NCI-H1048 (cell line): ENCODE measurements around the gene CERT1.
"Not testable (repeated sequence)": the region's sequence is repeated elsewhere in the genome, so short reads cannot be mapped to it uniquely, and the experiment has no call there.

Source experiments
- DNase-seq: peaks from one replicate; lab custom pipeline; 2025; lab: John Stamatoyannopoulos, UW

The CERT1 gene

DNA sequence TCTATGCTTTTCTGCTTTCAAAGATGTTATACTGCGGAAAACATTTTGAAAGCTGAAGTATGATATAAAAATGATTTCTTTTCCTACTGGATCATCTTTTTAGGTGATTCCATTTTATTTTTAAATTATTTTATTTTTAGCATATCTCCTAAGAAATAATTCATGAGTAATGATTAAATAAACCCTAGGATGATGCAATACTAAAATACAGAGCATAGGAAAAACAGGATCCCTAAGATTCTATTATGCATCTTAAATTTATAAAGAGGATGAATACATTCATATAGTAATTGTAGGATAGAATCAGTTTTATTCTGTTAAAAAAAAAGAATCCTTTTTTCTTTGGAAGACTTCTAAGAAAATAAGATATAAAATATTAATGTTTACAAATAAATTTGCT lies 11.1 kb upstream of the CERT1 start:
- no peak for DNase-seq

DNA sequence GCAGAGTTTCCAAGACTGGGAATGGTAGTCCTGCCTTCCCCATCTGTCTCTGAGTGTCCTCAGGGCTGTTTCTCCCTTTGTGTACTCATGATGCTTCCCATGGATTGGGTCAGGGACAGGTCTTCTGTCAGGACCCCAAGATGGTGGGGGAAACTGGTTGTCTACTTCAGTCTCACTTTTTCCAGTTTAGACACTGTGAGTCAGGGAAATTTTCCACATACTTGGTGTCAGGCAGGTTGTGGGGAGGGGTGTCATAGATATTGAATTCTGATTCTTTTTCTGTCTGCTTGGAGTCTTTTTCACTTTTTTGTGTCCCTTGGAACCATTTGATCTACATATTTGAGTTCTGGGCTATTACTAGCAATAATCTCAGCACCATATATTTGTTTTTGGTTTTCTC lies 10.6 kb upstream of the CERT1 start:
- no peak for DNase-seq

DNA sequence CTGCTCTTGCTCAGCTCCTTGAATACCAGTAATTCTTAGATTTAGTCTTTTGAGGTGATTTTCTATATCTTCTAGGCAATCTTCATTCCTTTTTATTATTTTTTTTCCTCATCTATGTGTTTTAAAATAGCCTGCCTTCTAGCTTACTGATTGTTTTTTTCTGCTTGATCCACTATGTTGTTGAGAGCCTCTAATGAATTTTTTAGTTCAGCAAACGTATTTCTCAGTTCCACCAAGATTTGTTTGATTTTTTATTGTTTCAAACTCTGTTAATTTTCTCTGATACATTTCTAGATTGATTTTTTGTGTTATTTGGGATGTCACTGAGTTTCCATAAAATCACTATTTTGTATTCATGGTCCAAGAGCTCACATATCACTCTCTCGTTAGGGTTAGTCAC lies 9.8 kb upstream of the CERT1 start:
- no peak for DNase-seq

DNA sequence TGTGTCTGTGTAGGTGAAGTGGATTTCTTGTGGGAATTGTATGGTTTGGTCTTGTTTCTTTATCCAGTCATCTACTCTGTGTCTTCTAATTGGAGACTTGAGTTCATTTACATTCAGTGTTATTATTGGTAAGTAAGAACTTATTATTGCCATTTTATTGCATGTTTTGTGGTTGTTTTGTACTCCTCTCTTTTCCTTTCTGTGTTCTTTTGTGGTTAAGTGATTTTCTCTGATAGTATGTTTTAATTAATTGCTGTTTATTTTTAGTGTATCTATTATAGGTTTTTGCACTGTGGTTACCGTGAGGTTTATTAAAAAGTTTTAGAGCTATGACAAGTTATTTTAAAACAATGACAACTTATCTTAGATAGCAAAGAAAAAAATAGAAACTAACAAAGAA lies 8.3 kb upstream of the CERT1 start:
- no peak for DNase-seq

DNA sequence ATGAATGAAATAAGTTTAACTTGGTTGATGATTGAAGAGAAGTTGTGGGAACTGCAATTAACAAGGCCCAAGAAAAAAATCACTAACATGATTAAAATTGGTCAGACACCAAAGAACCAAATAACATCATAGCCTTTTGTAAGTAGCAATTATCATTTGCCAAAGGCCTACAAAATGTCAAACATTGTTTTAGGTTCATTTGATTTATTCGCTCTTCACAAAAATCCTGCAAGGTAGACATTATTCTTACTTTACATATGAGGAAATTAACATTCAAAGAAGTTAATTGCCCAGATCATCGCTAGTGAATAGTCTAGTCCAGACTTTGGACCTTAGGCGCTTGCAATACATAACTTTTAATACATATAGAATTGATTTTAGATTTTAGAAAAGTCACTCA lies 2.9 kb upstream of the CERT1 start:
- no peak for DNase-seq

DNA sequence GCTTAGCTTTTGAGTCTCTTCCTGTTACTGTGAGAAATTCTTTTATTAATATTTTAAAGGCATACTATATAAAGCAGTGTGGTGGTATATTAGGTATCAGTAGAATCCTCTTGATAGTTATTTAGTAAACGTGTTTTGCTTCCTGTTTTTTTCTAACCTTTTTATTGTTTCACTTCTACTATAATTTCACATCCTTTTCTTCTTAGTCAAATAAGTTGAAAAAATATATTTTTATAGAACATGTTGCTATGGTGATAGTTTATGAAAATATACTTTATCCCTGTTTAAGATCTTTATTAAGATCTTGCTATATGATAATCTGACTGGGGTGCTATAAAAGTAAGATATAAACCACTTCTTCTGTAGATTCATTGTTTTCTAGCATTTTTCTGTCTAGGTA lies 2.4 kb upstream of the CERT1 start:
- DNase-seq = no peak

DNA sequence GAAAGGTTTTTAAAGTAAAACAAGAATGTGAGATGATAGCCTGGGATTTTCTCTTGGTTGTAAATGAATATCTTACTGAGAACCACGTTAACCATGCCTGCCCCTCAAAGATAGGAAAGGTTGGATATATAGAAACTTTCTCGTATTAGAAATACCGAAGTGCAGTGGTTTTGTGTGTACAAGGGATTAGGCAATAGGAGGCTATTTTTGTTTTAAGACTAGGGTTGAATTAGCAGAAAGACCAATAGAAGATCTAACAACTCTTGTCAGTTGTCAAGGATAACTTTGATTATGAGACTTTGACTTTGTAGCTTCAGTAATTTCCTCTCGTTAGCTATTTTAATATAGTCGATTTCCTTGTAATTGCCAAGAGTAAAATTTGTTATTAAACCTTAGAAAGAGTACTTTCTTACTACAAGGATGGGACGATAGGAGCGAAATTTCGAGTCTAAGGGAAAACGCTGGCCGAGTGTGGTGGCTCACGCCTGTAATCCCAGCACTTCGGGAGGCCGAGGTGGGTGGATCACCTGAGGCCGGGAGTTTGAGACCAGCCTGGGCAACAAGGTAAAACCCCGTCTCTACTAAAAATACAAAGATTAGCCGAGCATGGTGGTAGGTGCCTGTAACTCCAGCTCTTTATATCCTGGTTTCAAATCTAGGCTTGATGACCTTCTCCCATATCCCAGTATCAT lies 1.1 kb upstream of the CERT1 start:
- no peak for DNase-seq

DNA sequence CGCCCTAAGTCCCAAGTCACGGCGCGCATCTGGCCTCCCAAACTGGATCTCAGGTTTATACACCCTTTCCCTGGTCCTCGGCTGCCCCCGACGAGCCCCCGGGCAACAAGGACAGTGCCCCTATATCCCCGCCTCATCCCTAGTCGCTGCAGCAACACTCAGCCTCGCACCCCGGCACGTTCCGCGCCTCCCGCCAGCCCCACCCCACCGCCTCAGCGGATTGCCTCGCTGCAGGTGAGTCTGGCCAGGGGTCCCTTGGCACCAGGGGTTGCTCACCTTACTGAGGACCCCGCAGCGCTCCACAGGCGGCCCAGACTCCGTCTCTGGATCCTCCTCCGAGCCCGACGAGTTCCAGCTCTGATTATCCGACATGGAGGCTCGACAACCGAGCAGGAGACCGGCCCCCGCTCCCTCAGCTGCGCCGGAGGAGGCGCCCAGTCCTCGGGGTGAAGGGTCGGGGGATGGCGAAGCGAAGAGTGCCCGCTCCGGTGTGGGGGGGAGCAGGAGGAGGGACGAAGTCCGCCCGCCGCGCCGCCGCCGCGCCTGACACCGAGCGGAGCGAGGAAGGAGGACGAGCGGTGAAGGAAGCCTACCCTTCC lies 494 bp downstream of the CERT1 start:
- DNase-seq = no peak

DNA sequence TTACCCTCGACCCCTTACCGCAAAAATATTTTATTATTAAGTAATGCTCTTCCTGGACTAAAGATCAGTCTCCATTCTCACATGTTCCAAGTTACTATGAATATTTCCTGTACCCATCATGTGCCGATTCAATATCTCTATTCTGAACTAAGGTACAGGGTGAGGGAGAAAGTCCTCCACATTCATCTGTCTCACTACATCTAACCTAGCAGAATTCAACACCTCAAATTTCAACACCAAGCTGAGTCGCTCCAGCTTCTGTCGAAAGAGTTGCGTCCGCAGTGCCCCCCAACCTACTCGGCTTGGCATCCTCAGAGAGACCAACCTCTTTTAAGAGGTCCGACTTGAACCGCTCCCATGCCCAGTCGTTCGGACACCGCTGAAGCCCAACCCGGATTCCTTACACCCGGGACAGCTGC lies 1.0 kb downstream of the CERT1 start:
- no peak for DNase-seq

DNA sequence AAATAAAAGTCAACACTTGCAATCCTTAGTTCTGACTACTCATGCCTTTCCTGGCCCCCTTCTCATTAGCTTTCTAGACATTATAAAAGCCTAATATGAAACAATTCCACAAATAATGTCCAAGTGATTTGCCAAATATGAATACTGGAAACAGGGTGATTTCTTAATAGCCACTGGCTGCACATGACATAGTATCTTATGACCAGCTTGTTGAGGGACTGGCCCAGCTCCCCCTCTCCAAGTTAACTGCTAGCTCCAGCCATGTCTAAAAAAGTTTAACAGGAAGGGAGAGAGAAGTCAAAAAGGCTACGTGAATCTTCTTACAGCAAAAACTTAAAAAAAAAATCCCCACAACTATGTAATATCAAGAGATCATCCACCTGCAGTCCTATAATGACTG lies 1.5 kb downstream of the CERT1 start:
- DNase-seq = no peak

DNA sequence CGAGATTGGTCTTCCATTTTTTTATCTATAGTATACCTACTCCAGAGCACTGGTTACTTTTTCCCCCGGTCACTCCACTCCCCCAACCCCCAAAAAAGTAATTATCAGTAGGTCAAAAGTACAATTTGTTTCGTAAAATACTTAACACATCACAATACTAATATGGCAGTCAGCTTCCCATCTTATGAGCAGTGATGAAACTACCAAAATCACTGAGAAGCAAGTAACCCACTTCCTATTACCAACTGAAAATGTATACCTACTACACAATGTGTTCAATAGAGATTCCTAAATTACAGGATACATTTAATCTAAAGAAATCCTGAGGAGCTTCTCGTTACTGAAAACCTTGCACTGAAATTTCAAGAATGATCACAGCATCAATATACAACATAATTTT lies 1.9 kb downstream of the CERT1 start:
- no peak for DNase-seq

DNA sequence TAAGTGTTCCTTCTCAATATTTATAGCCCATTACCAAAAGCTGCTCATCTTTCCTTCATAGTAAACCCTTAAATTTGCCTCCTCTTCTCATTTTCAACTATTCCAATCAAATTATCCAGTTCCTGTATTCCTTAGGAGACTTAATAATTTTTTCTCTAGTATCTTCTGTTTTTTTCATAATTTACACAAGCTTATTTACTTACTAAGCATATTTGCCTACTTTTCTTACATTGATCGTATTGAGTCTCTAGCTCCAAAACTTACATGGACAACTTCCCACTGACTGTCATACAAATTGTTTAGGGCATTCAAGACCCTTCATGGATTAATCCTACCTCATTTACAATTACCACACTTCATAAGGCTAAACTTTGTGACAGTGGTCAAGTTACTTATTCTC lies 3.6 kb downstream of the CERT1 start:
- no peak for DNase-seq

DNA sequence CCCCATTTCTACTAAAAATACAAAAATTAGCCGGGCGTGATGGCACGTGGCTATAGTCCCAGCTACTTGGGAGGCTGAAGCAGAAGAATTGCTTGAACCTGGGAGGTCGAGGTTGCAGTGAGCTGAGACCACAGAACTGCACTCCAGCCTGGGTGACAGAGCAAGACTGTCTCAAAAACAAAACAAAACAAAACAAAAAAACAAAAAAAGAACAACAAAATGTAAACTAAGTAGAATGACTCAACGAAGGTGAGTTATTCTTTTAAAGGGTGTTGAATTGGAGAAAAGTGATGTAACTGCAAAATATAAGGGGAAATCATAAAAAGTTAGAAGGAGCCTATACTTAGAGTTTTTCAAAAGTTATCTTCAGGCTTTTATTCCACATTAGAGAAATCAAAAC lies 6.3 kb downstream of the CERT1 start:
- not testable (repeated sequence) for DNase-seq

DNA sequence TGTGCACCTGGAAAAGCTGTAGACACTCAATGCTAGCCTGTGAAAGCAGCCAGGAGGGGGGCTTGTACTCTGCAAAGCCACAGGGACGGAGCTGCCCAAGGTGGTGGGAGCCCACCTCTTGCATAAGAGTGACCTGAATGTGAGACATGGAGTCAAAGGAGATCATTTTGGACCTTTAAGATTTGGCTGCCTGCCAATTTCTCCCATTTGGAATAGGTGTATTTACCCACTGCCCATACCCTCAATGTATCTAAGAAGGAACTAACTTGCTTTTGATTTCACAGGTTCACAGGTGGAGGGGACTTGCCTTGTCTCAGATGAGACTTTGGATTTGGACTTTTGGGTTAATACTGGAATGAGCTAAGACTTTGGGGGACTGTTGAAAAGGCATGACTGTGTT lies 12.6 kb downstream of the CERT1 start:
- DNase-seq = not testable (repeated sequence)

DNA sequence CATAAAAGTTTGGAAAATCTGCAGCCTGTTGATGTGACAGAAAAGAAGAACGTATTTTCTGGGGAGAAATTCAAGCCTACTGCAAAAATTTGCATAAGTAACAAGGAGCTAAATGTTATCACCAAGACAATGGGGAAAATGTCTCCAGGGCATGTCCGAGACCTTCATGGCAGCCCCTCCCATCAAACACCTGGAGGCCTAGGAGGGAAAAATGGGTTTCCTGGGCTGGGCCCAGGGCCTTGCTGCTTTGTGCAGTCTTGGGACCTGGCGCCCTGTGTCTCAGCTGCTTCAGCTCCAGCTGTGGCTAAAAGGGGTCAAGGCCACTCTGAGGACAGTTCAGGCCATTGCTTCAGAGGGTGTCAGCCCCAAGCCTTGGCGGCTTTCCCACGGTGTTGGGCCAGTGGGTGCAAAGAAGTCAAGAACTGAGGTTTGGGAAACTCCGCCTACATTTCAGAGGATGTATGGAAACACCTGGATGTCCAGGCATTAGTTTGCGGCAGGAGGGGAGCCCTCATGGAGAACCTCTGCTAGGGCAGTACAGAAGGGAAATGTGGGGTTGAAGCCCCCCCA lies 13.1 kb downstream of the CERT1 start:
- DNase-seq = no peak

DNA sequence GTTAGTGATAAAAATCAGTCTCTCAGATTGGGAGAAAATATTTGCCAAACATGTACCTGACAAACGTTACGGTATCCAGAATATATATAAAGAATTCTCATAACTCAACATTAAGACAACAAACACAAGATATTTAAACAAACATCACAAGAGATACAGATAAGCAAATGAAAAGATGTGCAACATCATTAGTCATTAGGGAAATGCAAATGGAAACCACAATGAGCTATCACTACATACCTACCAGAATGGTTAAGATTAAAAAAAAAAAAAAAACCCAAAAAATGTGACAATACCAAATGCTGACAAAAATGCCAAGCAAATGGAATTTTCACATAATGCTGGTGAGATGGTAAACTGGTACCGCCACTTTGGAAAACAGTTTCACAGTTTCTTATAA lies 15.4 kb downstream of the CERT1 start:
- DNase-seq = no peak

DNA sequence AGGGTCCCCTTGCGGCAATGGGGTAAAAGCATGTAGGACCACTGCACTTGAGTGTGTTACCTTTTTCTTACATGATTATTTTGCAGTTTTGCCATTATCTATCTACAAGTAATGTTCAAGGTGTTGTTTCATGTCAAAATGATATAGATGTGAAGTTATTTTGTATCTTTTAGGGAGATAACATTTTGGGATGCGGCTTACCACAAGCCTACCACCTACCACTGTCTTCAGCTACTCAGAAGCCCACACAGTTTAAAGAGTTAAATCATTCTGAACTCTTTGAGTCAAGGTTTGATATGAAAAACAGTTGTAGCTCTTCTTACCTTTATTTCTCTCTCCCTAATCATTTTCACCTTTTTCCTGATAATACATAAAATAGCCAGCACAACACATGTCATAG lies 19.8 kb downstream of the CERT1 start:
- DNase-seq = no peak

DNA sequence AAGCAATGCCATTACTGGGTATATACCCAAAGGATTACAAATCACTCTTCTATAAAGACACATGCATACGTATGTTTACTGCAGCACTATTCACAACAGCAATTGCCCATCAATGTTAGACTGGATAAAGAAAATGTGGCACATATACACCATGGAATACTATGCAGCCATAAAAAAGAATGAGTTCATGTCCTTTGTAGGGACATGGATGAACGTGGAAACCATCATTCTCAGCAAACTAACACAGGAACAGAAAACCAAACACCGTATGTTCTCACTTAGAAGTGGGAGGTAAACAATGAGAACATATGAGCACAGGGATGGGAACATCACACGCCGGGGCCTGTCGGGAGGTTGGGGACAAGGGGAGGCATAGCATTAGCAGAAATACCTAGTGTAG lies 21.6 kb downstream of the CERT1 start:
- DNase-seq = not testable (repeated sequence)

DNA sequence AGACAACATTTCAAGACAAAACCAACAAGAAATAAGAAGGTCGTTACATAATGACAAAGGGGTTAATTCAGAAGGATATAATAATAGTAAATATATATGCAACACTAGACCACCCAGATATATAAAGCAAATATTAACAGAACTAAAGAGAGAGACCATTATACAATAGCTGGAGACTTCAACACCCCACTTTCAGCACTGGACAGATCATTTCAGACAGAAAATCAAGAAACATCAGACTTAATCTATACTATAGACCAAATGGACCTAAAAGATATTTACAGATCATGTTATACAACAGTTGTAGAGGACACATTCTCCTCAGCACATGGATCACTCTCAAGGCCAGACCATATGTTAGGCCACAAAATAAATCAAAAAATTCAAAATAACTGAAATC lies 26.8 kb downstream of the CERT1 start:
- no peak for DNase-seq

DNA sequence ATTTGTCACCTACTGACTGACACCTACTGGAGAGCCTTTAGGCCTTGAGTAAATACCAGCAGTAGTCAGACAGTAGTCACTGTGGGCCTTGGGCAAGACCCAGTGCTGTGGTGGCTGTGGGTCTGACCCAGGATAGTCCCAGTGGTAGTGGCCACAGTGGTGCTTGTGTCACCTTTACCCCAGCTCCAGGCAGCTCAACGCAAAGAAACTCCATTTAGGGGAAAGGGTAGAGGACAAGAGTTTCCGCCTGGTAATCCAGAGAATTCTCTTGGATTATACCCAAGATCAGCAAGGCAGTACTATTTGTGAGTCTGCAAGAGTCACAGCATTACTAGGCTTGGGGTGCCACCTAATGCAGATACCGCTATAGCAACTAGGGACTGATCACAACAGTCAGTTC lies 28.9 kb downstream of the CERT1 start:
- no peak for DNase-seq

DNA sequence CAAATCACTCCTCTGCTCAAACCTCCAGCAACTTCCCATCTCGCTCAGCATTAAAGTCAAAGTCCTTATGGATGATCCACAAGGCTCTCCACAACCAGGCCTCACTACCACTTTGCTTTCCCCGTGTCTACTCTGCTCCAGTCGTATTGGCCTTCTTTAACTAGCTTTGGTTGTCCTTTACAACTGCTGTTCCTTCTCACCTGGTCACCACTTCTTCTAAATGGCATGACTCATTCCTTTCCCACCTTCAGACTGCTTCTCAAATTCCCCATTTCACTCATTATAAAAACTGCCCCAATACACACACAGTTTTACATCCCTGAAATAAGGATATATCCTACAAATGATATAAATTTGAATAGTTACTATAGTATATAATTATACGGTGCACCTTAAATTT lies 30.4 kb downstream of the CERT1 start:
- DNase-seq = no peak

DNA sequence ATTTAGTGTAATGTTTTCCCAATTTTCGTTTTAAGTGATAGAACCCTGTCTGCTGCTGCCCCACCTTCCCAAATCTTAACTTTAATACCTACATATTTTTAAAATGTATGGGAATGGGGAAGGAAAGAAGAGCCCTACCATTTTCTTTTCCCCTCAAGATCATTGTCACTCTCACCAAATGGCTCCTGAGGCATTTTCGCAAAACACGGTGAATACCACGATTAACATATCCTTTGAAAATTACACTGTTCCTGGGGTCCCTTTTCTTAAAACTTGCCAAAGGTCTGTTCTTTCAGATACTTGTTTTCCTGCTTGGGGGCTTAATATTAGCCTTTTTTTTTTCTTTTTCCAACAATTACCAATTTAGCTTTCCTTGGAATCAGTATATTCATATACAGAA lies 36.1 kb downstream of the CERT1 start:
- DNase-seq = no peak

DNA sequence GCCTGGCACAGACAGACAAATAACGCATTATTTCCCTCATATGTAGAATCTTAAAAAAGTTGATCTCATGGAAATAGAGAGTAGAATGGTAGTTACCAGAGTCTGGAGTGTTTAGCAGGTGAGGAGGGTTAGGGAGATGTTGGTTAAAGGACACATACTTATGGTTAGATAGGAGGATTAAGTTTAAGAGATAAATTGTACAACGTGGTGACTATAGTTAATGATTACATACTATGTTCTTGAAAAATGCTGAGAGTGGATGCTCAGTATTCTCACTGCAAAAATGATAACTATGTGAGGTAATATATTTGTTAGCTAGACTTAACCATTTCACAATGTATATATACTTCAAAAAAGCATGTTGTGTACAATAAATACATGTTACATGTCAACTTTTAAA lies 38.0 kb downstream of the CERT1 start:
- DNase-seq = no peak

DNA sequence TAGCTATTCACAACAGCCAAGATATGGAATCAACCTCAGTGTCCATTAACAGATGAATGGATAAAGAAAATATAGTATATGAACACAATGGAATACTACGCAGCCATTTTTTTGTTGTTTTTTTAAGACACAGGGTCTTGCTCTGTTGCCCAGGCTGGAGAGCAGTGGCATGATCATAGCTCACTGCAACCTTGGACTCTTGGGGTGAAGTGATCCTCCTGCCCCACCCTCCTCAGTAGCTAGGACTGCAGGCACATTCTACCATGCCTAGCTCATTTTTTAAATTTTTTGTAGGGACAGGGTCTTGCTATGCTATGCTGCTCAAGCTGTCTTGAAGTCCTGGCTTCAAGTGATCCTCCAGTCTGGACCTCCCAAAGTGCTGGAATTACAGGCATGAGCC lies 38.5 kb downstream of the CERT1 start:
- no peak for DNase-seq
